NB4 (cell line): ENCODE measurements around the gene BLOC1S1.

Experiments
- CTCF ChIP-seq: IDR thresholded peaks from one replicate; pipeline ENCODE4 v1.5.1; 2012; ENCODE audit warnings: low read depth, low read length
- MAX ChIP-seq: IDR thresholded peaks from 2 replicates; pipeline ENCODE4 v1.6.1; 2011; ENCODE audit warnings: low read depth, low read length
- MYC ChIP-seq: IDR thresholded peaks from 2 replicates; pipeline ENCODE4 v1.6.1; 2011; ENCODE audit warnings: low read depth, low read length
- POLR2A ChIP-seq: IDR thresholded peaks from 2 replicates; pipeline ENCODE4 v1.6.1; 2011; ENCODE audit warnings: mild to moderate bottlenecking; ENCODE audit not compliant: insufficient read length; ENCODE audit errors: extremely low read depth

GRCh38 chr12:55685671-55686070 lies 30.2 kb upstream of the BLOC1S1 start:
- no peak for TF ChIP-seq CTCF
- no peak for TF ChIP-seq POLR2A
- TF ChIP-seq MAX = no peak
- no peak for TF ChIP-seq MYC
